ENCODE results near the gene ZNF735. TPM values are rescaled to one million over a fixed set of nuclear protein-coding genes. Genes with fewer than 3 reads are reported as not detected.

The ZNF735 gene
- polyA plus RNA-seq, 2 of the 4 experiments (the other 2 are of a cell fraction), result not detected

DNA sequence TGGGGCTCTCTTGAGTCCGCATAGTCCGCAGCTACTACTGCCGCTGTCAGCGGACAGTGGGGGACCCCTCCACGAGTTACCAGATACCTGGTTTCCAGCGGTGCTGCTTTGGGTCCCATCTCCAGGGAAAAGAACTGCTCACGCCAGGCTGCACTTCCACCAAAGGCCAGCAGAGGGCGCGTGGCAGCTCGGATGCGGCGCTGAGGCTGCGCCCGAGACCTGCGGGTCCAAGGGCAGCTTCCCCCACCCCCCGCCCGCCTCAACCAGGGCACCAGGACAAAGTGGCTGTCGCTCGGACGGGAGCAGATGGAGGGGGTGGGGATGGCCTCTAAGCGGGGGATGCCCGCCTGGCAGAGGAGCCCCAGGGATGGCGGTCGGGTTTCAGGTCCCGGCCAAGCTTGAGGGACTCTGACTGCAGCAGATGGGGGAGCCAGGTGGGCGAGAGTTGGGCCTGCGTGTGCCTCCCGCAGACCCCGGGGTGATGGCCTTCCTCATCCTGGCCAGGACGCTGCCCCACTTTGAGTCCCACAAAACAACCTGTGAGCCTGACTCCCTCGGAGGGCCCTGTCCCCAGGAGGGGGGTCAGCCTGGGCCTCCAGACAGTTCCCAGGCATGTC lies 23.8 kb upstream of the ZNF735 start:
- Histone ChIP-seq H3K9me3 (0 out of 3 replicates have a peak, but pooled peaks cover 7% of the 10 kb centered on the region), H3K4me3 (no peak overlapping the region), H3K27ac (no peak overlapping the region), H3K4me1 (no peaks in the 10 kb centered on the region), H3K4me2 (no peak overlapping the region)
- ChIA-PET POLR2A (no interaction called here), CTCF (no interaction called here)
- DNase-seq (ENCODE audit: low read depth in 1 of 2, low spot score in 1 of 2) (no peak), FAIRE-seq (no peak), ATAC-seq (no peak)
- TF ChIP-seq NPAS2 (CRISPR knock-in tag; IDR thresholded peaks at IDR 0.05; ENCODE audit: borderline replicate concordance), result no peak
- no peak for TF ChIP-seq HDAC2 (IDR thresholded peaks at IDR 0.05)
- TF ChIP-seq HOXB5 (CRISPR knock-in tag; IDR thresholded peaks at IDR 0.05), result no peak
- TF ChIP-seq CEBPB (IDR thresholded peaks at IDR 0.05), result no peak
- no peak for TF ChIP-seq ZNF302 (CRISPR knock-in tag; IDR thresholded peaks at IDR 0.05)
- TF ChIP-seq KDM5A (IDR thresholded peaks at IDR 0.05), result no peak
- no peak for TF ChIP-seq POLR2AphosphoS2 (conservative IDR thresholded peaks at IDR 0.05; ENCODE audit: low read length)
- TF ChIP-seq, protein P1, sequence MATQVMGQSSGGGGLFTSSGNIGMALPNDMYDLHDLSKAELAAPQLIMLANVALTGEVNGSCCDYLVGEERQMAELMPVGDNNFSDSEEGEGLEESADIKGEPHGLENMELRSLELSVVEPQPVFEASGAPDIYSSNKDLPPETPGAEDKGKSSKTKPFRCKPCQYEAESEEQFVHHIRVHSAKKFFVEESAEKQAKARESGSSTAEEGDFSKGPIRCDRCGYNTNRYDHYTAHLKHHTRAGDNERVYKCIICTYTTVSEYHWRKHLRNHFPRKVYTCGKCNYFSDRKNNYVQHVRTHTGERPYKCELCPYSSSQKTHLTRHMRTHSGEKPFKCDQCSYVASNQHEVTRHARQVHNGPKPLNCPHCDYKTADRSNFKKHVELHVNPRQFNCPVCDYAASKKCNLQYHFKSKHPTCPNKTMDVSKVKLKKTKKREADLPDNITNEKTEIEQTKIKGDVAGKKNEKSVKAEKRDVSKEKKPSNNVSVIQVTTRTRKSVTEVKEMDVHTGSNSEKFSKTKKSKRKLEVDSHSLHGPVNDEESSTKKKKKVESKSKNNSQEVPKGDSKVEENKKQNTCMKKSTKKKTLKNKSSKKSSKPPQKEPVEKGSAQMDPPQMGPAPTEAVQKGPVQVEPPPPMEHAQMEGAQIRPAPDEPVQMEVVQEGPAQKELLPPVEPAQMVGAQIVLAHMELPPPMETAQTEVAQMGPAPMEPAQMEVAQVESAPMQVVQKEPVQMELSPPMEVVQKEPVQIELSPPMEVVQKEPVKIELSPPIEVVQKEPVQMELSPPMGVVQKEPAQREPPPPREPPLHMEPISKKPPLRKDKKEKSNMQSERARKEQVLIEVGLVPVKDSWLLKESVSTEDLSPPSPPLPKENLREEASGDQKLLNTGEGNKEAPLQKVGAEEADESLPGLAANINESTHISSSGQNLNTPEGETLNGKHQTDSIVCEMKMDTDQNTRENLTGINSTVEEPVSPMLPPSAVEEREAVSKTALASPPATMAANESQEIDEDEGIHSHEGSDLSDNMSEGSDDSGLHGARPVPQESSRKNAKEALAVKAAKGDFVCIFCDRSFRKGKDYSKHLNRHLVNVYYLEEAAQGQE (IDR thresholded peaks at IDR 0.05), result no peak
- TF ChIP-seq MAZ (IDR thresholded peaks at IDR 0.05; ENCODE audit: borderline replicate concordance, low read depth, low read length), result no peak
- TF ChIP-seq SMC3 (IDR thresholded peaks at IDR 0.05), result no peak
- 67% methylated on average over 9 of the region's 31 CpGs for WGBS (ENCODE audit: missing lambda C conversion rate)

DNA sequence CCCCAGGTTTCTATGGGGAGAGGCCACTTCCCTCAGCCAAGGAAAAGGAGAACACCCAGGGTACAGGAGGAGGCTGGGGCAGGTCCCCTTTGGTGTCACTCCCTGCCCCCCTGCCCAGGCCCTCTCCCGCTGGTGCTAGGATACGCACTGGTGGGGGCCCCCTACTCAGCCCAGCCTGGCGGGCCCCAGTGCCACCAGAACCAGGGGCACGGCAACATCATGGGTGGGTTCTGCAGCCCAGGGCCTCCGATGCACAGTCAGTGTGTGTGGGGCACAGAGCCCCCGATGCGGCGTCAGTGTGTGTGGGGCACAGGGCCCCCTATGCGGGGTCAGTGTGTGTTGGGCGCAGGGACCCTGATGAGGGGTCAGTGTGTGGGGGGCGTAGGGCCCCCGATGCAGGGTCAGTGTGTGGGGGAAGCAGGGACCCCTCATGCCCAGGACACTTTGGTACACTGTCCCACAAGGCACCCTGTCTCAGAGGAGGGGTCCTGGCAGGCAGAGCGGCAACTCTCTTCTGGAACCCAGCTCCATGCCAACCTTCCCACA lies 23.1 kb upstream of the ZNF735 start:
- CTCF ChIA-PET, result no interaction called here
- no peak for FAIRE-seq

DNA sequence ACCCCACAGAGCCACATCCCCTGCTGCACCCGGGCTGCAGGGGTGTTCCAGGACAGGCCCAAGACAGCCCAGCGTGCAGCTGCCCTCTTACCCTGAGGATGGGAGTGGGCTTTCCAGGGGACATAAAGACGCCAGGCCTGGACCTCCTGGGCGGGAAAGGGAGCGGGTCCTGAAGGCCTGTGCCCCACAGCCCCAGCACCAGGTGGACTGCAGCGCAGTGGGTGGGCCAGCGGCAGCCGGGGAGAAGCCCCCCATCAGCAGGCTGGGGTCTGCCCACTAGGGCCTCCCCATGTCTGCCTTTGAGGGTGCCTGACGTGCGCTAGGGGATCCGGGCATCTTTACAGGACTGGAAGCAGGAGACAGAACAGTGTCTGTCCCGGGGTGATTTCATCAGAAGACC lies 22.6 kb upstream of the ZNF735 start:
- Histone ChIP-seq H3K4me2 (no peak overlapping the region), H3K4me3 (no peak overlapping the region), H3K27ac (no peak overlapping the region), H3K4me1 (no peaks in the 10 kb centered on the region), H3K9me3 (0 out of 3 replicates have a peak, but pooled peaks cover 8% of the 10 kb centered on the region)
- POLR2A ChIA-PET, result no interaction called here
- 67% methylated on average over 7 of the region's 12 CpGs for WGBS (ENCODE audit: missing lambda C conversion rate)
- no peak for ATAC-seq
- no peak for FAIRE-seq
- CTCF ChIA-PET, result no interaction called here
- DNase-seq (ENCODE audit: low read depth in 1 of 2, low spot score in 1 of 2), result no peak
- TF ChIP-seq HOXB5 (CRISPR knock-in tag; IDR thresholded peaks at IDR 0.05) (no peak), ZSCAN20 (CRISPR knock-in tag; IDR thresholded peaks at IDR 0.05) (no peak), JUNB (IDR thresholded peaks at IDR 0.05) (no peak), POLR2AphosphoS2 (conservative IDR thresholded peaks at IDR 0.05; ENCODE audit: low read length) (no peak), RNF2 (IDR thresholded peaks at IDR 0.05; ENCODE audit: borderline replicate concordance, low read depth) (no peak), NPAS2 (CRISPR knock-in tag; IDR thresholded peaks at IDR 0.05; ENCODE audit: borderline replicate concordance) (no peak), NR3C1 (IDR thresholded peaks at IDR 0.05) (no peak), RFX5 (IDR thresholded peaks at IDR 0.05) (no peak), HOXA7 (CRISPR knock-in tag; IDR thresholded peaks at IDR 0.05) (no peak), SMC3 (IDR thresholded peaks at IDR 0.05) (no peak), BHLHE40 (IDR thresholded peaks at IDR 0.05; ENCODE audit: low read depth, low read length) (no peak), GATA3 (IDR thresholded peaks at IDR 0.05; ENCODE audit: borderline replicate concordance) (no peak), EHMT2 (IDR thresholded peaks at IDR 0.05; ENCODE audit: low read depth) (no peak)
- TF ChIP-seq, protein P2, sequence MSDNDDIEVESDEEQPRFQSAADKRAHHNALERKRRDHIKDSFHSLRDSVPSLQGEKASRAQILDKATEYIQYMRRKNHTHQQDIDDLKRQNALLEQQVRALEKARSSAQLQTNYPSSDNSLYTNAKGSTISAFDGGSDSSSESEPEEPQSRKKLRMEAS (IDR thresholded peaks at IDR 0.05), result no peak
- TF ChIP-seq, protein P3, sequence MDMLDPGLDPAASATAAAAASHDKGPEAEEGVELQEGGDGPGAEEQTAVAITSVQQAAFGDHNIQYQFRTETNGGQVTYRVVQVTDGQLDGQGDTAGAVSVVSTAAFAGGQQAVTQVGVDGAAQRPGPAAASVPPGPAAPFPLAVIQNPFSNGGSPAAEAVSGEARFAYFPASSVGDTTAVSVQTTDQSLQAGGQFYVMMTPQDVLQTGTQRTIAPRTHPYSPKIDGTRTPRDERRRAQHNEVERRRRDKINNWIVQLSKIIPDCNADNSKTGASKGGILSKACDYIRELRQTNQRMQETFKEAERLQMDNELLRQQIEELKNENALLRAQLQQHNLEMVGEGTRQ (IDR thresholded peaks at IDR 0.05), result no peak
- TF ChIP-seq, protein P4, sequence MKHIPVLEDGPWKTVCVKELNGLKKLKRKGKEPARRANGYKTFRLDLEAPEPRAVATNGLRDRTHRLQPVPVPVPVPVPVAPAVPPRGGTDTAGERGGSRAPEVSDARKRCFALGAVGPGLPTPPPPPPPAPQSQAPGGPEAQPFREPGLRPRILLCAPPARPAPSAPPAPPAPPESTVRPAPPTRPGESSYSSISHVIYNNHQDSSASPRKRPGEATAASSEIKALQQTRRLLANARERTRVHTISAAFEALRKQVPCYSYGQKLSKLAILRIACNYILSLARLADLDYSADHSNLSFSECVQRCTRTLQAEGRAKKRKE (CRISPR knock-in tag; IDR thresholded peaks at IDR 0.05; ENCODE audit: low read depth), result no peak

More for the DNA sequence above, 23.1 kb upstream of the ZNF735 start:
- no peak for DNase-seq (ENCODE audit: low read depth in 1 of 2, low spot score in 1 of 2)
- ATAC-seq, result no peak
- H3K27ac ChIP-seq, result no peak overlapping the region
- WGBS (ENCODE audit: missing lambda C conversion rate), result 80% methylated on average over 1 of the region's 13 CpGs
- H3K4me2 ChIP-seq, result no peak overlapping the region
- H3K4me1 ChIP-seq, result no peaks in the 10 kb centered on the region
- POLR2A ChIA-PET, result no interaction called here
- H3K9me3 ChIP-seq, result 0 out of 3 replicates have a peak, but pooled peaks cover 8% of the 10 kb centered on the region
- TF ChIP-seq HOXB5 (CRISPR knock-in tag; IDR thresholded peaks at IDR 0.05) (no peak), JUNB (IDR thresholded peaks at IDR 0.05) (no peak), FOSL2 (IDR thresholded peaks at IDR 0.05) (no peak), FOSL2 (CRISPR knock-in tag; IDR thresholded peaks at IDR 0.05) (no peak), HEYL (CRISPR knock-in tag; IDR thresholded peaks at IDR 0.05) (no peak), MYC (IDR thresholded peaks at IDR 0.05; ENCODE audit: borderline replicate concordance, low read length) (no peak), RAD21 (conservative IDR thresholded peaks at IDR 0.05 in 1 of 2, IDR thresholded peaks at IDR 0.05 in 1 of 2) (no peak), MAZ (IDR thresholded peaks at IDR 0.05; ENCODE audit: borderline replicate concordance, low read depth, low read length) (no peak), EHF (CRISPR knock-in tag; IDR thresholded peaks at IDR 0.05) (no peak), RFX5 (IDR thresholded peaks at IDR 0.05) (no peak), TFCP2L1 (CRISPR knock-in tag; IDR thresholded peaks at IDR 0.05) (no peak)
- TF ChIP-seq, protein P5, sequence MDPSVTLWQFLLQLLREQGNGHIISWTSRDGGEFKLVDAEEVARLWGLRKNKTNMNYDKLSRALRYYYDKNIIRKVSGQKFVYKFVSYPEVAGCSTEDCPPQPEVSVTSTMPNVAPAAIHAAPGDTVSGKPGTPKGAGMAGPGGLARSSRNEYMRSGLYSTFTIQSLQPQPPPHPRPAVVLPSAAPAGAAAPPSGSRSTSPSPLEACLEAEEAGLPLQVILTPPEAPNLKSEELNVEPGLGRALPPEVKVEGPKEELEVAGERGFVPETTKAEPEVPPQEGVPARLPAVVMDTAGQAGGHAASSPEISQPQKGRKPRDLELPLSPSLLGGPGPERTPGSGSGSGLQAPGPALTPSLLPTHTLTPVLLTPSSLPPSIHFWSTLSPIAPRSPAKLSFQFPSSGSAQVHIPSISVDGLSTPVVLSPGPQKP (IDR thresholded peaks at IDR 0.05; ENCODE audit: low read depth, low read length), result no peak
- no peak overlapping the region for H3K4me3 ChIP-seq

Measured in A549 (cell line).